H1 (cell line): Measurements from ENCODE around the gene IGF1. TPM values are rescaled to one million over a fixed set of nuclear protein-coding genes. Genes with fewer than 3 reads are reported as not detected.

Experiments
- CTCF ChIA-PET: fragments of 300-600 bp; sonication (Branson Sonifier 250); formaldehyde crosslinking; loops from one replicate; lab custom pipeline; 2021; ENCODE audit not compliant: partially characterized antibody; lab: Charles Lee
- POLR2A ChIA-PET: fragments of 300-600 bp; sonication (Branson Sonifier 250); formaldehyde crosslinking; loops from one replicate; lab custom pipeline; 2021; ENCODE audit warnings: inconsistent platforms; ENCODE audit not compliant: partially characterized antibody; lab: Charles Lee
- DNase-seq, 2 experiments: peaks; one replicate each; pipeline versions ENCODE4 v3.0.0 to v3.0.0-alpha.2; 2010 to 2022; ENCODE audit warnings: low spot score in 2 of 2, low read depth in 1 of 2, mixed read lengths in 1 of 2
- FAIRE-seq: peaks from 2 replicates; lab custom pipeline; 2011; peaks lifted over from hg19 to GRCh38; lab: Jason Lieb, UNC
- H2AFZ ChIP-seq: 2 replicates; pipeline ENCODE4 v1.8.1; 2012; ENCODE audit warnings: low read length, inconsistent platforms
- H2AK5ac ChIP-seq: 2 replicates; pipeline ENCODE4 v1.6.1; 2013; ENCODE audit warnings: low read depth, low read length
- H2BK120ac ChIP-seq: replicated peaks from 2 replicates; pipeline ENCODE3; 2013; ENCODE audit warnings: low read depth, low read length, inconsistent platforms
- H2BK12ac ChIP-seq: 2 replicates; pipeline ENCODE4 v1.6.1; 2013; ENCODE audit warnings: low read depth, low read length
- H2BK15ac ChIP-seq: 2 replicates; pipeline ENCODE4 v1.6.1; 2013; ENCODE audit warnings: low read length
- H2BK20ac ChIP-seq: 2 replicates; pipeline ENCODE4 v1.6.1; 2013; ENCODE audit warnings: low read length
- H2BK5ac ChIP-seq: 2 replicates; pipeline ENCODE4 v1.6.1; 2013; ENCODE audit warnings: low read depth, low read length
- H3K14ac ChIP-seq: 2 replicates; pipeline ENCODE4 v1.6.1; 2013; ENCODE audit warnings: inconsistent platforms; ENCODE audit not compliant: insufficient read length
- H3K18ac ChIP-seq: 2 replicates; pipeline ENCODE4 v1.6.1; 2013; ENCODE audit warnings: low read length; ENCODE audit errors: extremely low read depth
- H3K23ac ChIP-seq: 2 replicates; pipeline ENCODE4 v1.6.1; 2013; ENCODE audit warnings: inconsistent platforms; ENCODE audit not compliant: insufficient read length
- H3K23me2 ChIP-seq: 2 replicates; pipeline ENCODE4 v1.6.1; 2013; ENCODE audit warnings: low read depth, low read length
- H3K27ac ChIP-seq: 2 replicates; pipeline ENCODE4 v1.6.1; 2011; ENCODE audit warnings: low read depth, low read length, inconsistent platforms
- H3K27me3 ChIP-seq, 4 experiments: replicated peaks in 1 of 4; 1 replicate in 1 of 4; 2 replicates in 3 of 4; pipeline versions ENCODE4 v1.6.1 to v1.8.1; 2011 to 2013; ENCODE audit warnings: low read length in 3 of 4, mild to moderate bottlenecking in 3 of 4, inconsistent platforms in 2 of 4, mixed read lengths in 2 of 4, moderate library complexity in 1 of 4; ENCODE audit not compliant: control insufficient read depth in 3 of 4, insufficient read depth in 3 of 4; ENCODE audit errors: extremely low read depth in 1 of 4
- H3K36me3 ChIP-seq, 4 experiments: 2 replicates each; pipeline versions ENCODE4 v1.6.1 to v1.8.1; 2011 to 2013; ENCODE audit warnings: mild to moderate bottlenecking in 4 of 4, low read length in 3 of 4, moderate library complexity in 2 of 4, control low read depth in 1 of 4, inconsistent platforms in 1 of 4; ENCODE audit not compliant: insufficient read depth in 4 of 4, control insufficient read depth in 2 of 4
- H3K4ac ChIP-seq: replicated peaks from 2 replicates; pipeline ENCODE3; 2013; ENCODE audit warnings: low read length, low read depth, mixed read lengths, inconsistent platforms; ENCODE audit not compliant: insufficient read length
- H3K4me1 ChIP-seq, 4 experiments: replicated peaks in 1 of 4; 1 replicate in 1 of 4; 2 replicates in 3 of 4; pipeline versions ENCODE4 v1.6.1 to v1.8.1; 2011 to 2013; ENCODE audit warnings: low read length in 3 of 4, inconsistent platforms in 2 of 4, mixed read lengths in 1 of 4; ENCODE audit not compliant: insufficient read depth in 4 of 4, control insufficient read depth in 3 of 4
- H3K4me2 ChIP-seq, 2 experiments: 2 replicates each; pipeline versions ENCODE4 v1.6.1 to v1.8.1; 2011 to 2013; ENCODE audit warnings: low read depth in 2 of 2, low read length in 2 of 2, control low read depth in 1 of 2, inconsistent platforms in 1 of 2, mild to moderate bottlenecking in 1 of 2; ENCODE audit not compliant: insufficient read depth in 1 of 2
- H3K4me3 ChIP-seq, 4 experiments: fragments of 200-600, 300-600 bp in 1 of 4; sonication (generic), shearing (Covaris generic), sonication (Bioruptor Twin) in 1 of 4; 2 replicates each; pipeline versions ENCODE4 v1.5.1 to v1.8.1; 2011 to 2016; ENCODE audit warnings: low read length in 4 of 4, low read depth in 3 of 4, control low read depth in 2 of 4, inconsistent platforms in 2 of 4, mild to moderate bottlenecking in 2 of 4, mixed read lengths in 1 of 4, moderate library complexity in 1 of 4; ENCODE audit not compliant: insufficient read depth in 2 of 4; ENCODE audit errors: extremely low read depth in 1 of 4
- H3K56ac ChIP-seq: replicated peaks from 2 replicates; pipeline ENCODE3; 2013; ENCODE audit warnings: low read depth, mild to moderate bottlenecking, mixed read lengths, low read length, inconsistent platforms; ENCODE audit not compliant: insufficient read length
- H3K79me1 ChIP-seq: 2 replicates; pipeline ENCODE4 v1.6.1; 2013; ENCODE audit warnings: low read depth, low read length, control low read depth
- H3K79me2 ChIP-seq, 2 experiments: 2 replicates each; pipeline versions ENCODE4 v1.6.1 to v1.8.1; 2012 to 2013; ENCODE audit warnings: low read length in 2 of 2, mild to moderate bottlenecking in 2 of 2, inconsistent platforms in 1 of 2; ENCODE audit not compliant: insufficient read depth in 2 of 2, control insufficient read depth in 1 of 2
- H3K9ac ChIP-seq, 4 experiments: replicated peaks in 1 of 4; 1 replicate in 1 of 4; 2 replicates in 3 of 4; pipeline versions ENCODE4 v1.6.1 to v1.8.1; 2011 to 2013; ENCODE audit warnings: low read depth in 3 of 4, low read length in 3 of 4, control low read depth in 2 of 4, mild to moderate bottlenecking in 2 of 4, moderate library complexity in 2 of 4, inconsistent platforms in 1 of 4; ENCODE audit errors: extremely low read depth in 1 of 4
- H3K9me3 ChIP-seq, 2 experiments: 2 replicates each; pipeline versions ENCODE4 v1.6.1 to v1.8.1; 2012 to 2013; ENCODE audit warnings: mild to moderate bottlenecking in 2 of 2, moderate library complexity in 2 of 2, control low read depth in 1 of 2, inconsistent platforms in 1 of 2, low read depth in 1 of 2, low read length in 1 of 2, mixed read lengths in 1 of 2; ENCODE audit not compliant: insufficient read depth in 2 of 2
- H4K20me1 ChIP-seq, 2 experiments: replicated peaks in 1 of 2; 2 replicates each; pipeline versions ENCODE3 to v1.8.1; 2011 to 2013; ENCODE audit warnings: inconsistent platforms in 2 of 2, low read length in 2 of 2, mild to moderate bottlenecking in 1 of 2; ENCODE audit not compliant: insufficient read depth in 2 of 2, control insufficient read depth in 1 of 2
- H4K5ac ChIP-seq: 2 replicates; pipeline ENCODE4 v1.6.1; 2013; ENCODE audit warnings: low read length, low read depth, mixed read lengths, inconsistent platforms; ENCODE audit not compliant: insufficient read length
- H4K8ac ChIP-seq: 2 replicates; pipeline ENCODE4 v1.8.0; 2013; ENCODE audit warnings: mild to moderate bottlenecking, moderate library complexity, low read length, inconsistent platforms; ENCODE audit not compliant: insufficient read depth; ENCODE audit errors: extremely low read depth
- H4K91ac ChIP-seq: replicated peaks from 2 replicates; pipeline ENCODE3; 2013; ENCODE audit warnings: low read length, mixed read lengths, inconsistent platforms; ENCODE audit not compliant: insufficient read length
- BRCA1 ChIP-seq: IDR thresholded peaks from 2 replicates; pipeline ENCODE4 v1.6.1; 2012; ENCODE audit warnings: low read depth, low read length, improper control_type of control experiment
- CBX5 ChIP-seq: fragments of 300-800, 300-1000 bp; sonication (generic); IDR thresholded peaks from 2 replicates; pipeline ENCODE4 v1.7.1; 2016; ENCODE audit warnings: antibody characterized with exemption, low read length, low read depth
- EZH2 ChIP-seq: fragments of 200-600 bp; sonication (generic); IDR thresholded peaks from 2 replicates; pipeline ENCODE4 v1.7.1; 2012; ENCODE audit warnings: low read depth, mild to moderate bottlenecking, moderate library complexity, low read length, inconsistent platforms; ENCODE audit not compliant: severe bottlenecking
- GTF2F1 ChIP-seq: IDR thresholded peaks from 2 replicates; pipeline ENCODE4 v1.6.1; 2012; ENCODE audit warnings: low read depth, low read length, improper control_type of control experiment, borderline replicate concordance
- MAX ChIP-seq: IDR thresholded peaks from 2 replicates; pipeline ENCODE4 v1.6.1; 2012; ENCODE audit warnings: inconsistent platforms
- NANOG ChIP-seq: IDR thresholded peaks from 2 replicates; pipeline ENCODE4 v1.6.1; 2011; ENCODE audit warnings: low read length, low read depth, mild to moderate bottlenecking, inconsistent platforms; ENCODE audit not compliant: insufficient read depth, poor library complexity, severe bottlenecking
- POU5F1 ChIP-seq: IDR thresholded peaks from 2 replicates; pipeline ENCODE4 v1.6.1; 2011; ENCODE audit warnings: low read depth, mild to moderate bottlenecking, low read length, moderate library complexity
- RNF2 ChIP-seq: fragments of 200-900, 300-1000 bp; sonication (generic); IDR thresholded peaks from 2 replicates; pipeline ENCODE4 v1.7.1; 2016; ENCODE audit warnings: borderline replicate concordance, low read depth, mild to moderate bottlenecking, antibody characterized with exemption, low read length; ENCODE audit not compliant: poor library complexity, severe bottlenecking; ENCODE audit errors: missing control alignments
- SAP30 ChIP-seq: fragments of 300-600 bp; sonication (generic); IDR thresholded peaks from 2 replicates; pipeline ENCODE4 v1.7.1; 2012; ENCODE audit warnings: low read length, moderate library complexity, mild to moderate bottlenecking, inconsistent platforms; ENCODE audit not compliant: insufficient read depth, insufficient replicate concordance
- TCF12 ChIP-seq: IDR thresholded peaks from 2 replicates; pipeline ENCODE4 v1.6.1; 2011; ENCODE audit warnings: low read depth, mild to moderate bottlenecking, low read length
- YY1 ChIP-seq: IDR thresholded peaks from 2 replicates; pipeline ENCODE4 v1.6.1; 2011; ENCODE audit warnings: low read depth, mild to moderate bottlenecking, low read length
- WGBS, 2 experiments: shearing (Covaris generic) in 1 of 2; methylation state at CpG; one replicate each; pipeline versions ENCODE4 v1.1.6 to v1.1.7; 2013 to 2015; ENCODE audit warnings: low lambda C conversion rate in 2 of 2, mixed read lengths in 2 of 2, inconsistent platforms in 1 of 2, low coverage in 1 of 2, missing lambda C conversion rate in 1 of 2; ENCODE audit not compliant: insufficient replicate concordance in 2 of 2, insufficient coverage in 1 of 2, insufficient read length in 1 of 2; ENCODE audit errors: extremely low coverage in 1 of 2, missing lambda C conversion rate in 1 of 2; 5-methylcytosine and 5-hydroxymethylcytosine counted together
- polyA plus RNA-seq, 7 experiments: library from polyadenylated mRNA; depleted of rRNA in 3 of 7; stranded (reverse) in 5 of 7; unstranded in 2 of 7; fragments of >200 nt in 5 of 7; fragments of 200-250 nt in 2 of 7; gene quantifications; 1 replicate in 5 of 7; 2 replicates in 1 of 7; 4 replicates in 1 of 7; pipeline versions ENCODE4 v1.2.1 to v1.2.3, GENCODE V29; 2011 to 2013; ENCODE audit warnings: missing spikeins in 2 of 7, mixed read lengths in 2 of 7
- total RNA-seq: library from RNA; stranded (reverse); fragmentation: NEBNext Ultra II Directional; extraction: Animal tissue kit (Norgen Biotek cat#: 25700); gene quantifications from 2 replicates; pipeline ENCODE4 v1.2.1, GENCODE V29; 2021

IGF1 gene
- total and polyA plus RNA-seq, 2 of the 8 experiments (the other 6 are each of a cell fraction or from before 2014, with no cell fraction given), result not detected

DNA sequence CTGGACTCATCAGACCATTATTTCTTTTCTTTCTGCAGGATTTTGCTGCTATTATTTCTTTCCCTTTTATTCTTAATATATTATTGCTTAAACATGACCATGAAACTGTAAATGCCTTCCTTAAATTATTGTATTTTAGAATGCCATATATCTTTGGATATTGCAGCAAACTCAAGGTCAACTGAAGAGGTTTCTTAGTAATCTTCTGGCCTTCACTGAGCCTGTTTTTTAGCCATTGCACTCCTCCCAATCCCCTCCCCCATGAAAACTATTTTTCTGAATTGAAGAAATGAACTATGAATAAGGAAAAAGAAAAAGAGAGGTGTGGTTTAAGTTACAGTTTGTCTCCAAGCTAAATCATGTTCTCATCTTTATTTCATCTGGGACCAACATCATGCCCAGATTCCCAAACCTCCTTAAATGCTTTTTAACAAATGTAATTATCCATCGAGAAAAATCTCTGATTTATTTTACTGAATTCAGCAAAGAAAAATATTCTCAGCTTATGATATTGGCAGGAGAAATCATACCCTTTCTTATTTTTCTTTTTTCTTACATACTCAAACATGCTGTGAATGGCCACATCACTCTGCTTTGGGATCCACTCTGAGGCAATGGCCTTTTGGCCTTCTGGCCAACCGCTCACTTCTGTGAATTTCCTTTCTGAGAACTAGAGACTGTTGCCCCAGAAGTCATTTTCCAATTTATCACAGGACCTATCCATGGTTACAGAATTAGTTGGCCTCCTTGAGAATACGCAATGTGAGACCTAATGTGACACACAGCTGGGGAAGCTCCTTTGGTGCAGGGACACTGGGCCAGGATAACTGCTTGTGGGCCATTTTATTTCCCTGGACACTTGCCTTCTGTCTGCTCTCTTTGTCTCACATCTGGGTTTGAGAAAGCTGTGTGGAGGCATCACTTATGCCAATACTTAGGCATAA is 50.9 kb downstream of the IGF1 start:
- no peaks in the 10 kb centered on the region for H3K79me2 ChIP-seq
- H3K79me1 ChIP-seq, result no peaks in the 10 kb centered on the region; the same call in 1 of the 2 replicates
- H2BK5ac ChIP-seq, result no peak overlapping the region
- no peak overlapping the region for H2AFZ ChIP-seq
- no peak overlapping the region for H2BK20ac ChIP-seq
- no peaks in the 10 kb centered on the region for H3K27me3 ChIP-seq
- H4K8ac ChIP-seq, result no peak overlapping the region
- 92% methylated on average over 3 of the region's 3 CpGs; no CpG with 5 or more reads in 1 of the 2 experiments for WGBS, 2 experiments
- H4K5ac ChIP-seq, result no peak overlapping the region
- no peak overlapping the region for H3K4me3 ChIP-seq
- H3K23ac ChIP-seq, result no peak overlapping the region
- H3K4me2 ChIP-seq, result no peak overlapping the region
- H3K56ac ChIP-seq, result no peak overlapping the region
- H3K36me3 ChIP-seq, result no peaks in the 10 kb centered on the region
- no peaks in the 10 kb centered on the region; a peak in 1 of 7 replicates for H3K4me1 ChIP-seq
- H2BK12ac ChIP-seq, result no peak overlapping the region
- POLR2A ChIA-PET, result no interaction called here
- H3K27ac ChIP-seq, result no peak overlapping the region
- H4K91ac ChIP-seq, result no peak overlapping the region
- no peaks in the 10 kb centered on the region for H3K9me3 ChIP-seq
- H3K18ac ChIP-seq, result no peak overlapping the region
- H2BK120ac ChIP-seq, result no peak overlapping the region
- DNase-seq, result no peak
- H3K9ac ChIP-seq, result no peak overlapping the region
- H3K4ac ChIP-seq, result no peak overlapping the region
- no peak overlapping the region for H3K14ac ChIP-seq
- H4K20me1 ChIP-seq, result no peaks in the 10 kb centered on the region
- no peak overlapping the region for H2AK5ac ChIP-seq
- H2BK15ac ChIP-seq, result no peak overlapping the region
- CTCF ChIA-PET, result interaction anchor here (0.6 to 1.4 kb wide), 2 partner anchors 11 to 971 kb away, joined by 3 to 4 read pairs; no protein-coding TSS in a partner anchor
- H3K23me2 ChIP-seq, result no peaks in the 10 kb centered on the region
- FAIRE-seq, result no peak
- no peak for TF ChIP-seq RNF2
- no peak for TF ChIP-seq NANOG
- no peak for TF ChIP-seq CBX5
- no peak for TF ChIP-seq EZH2
- no peak for TF ChIP-seq MAX
- no peak for TF ChIP-seq GTF2F1
- no peak for TF ChIP-seq BRCA1
- no peak for TF ChIP-seq YY1
- TF ChIP-seq SAP30, result no peak
- no peak for TF ChIP-seq TCF12
- TF ChIP-seq POU5F1, result no peak
